ENCODE results near the gene PECR.

DNA sequence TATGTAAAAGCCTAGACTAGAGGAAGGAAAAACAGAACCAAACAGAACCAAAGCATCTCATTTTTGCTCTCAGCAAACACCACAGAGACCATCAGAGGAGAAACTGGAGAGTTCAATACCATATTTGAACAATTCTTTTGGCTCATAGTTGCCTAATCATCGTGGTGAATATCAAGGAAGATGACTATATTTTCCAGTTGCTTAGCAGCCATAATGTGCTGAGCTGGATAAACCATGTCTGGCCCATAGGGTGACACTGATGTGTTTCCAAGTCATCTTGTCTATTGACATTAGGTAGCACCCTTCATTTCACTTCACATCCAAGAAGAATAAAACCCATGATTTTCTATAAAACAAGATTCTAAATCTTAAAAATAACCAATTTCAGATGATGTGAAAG, 21.6 kb upstream of the PECR start:
- TF ChIP-seq POLR2AphosphoS5 (IDR thresholded peaks at IDR 0.05; ENCODE audit: low read depth, low read length) (no peak), FOXP2 (optimal IDR thresholded peaks at IDR 0.05; ENCODE audit: borderline replicate concordance, extremely low read depth, extremely low read length, insufficient read depth) (no peak)
- TF ChIP-seq, protein P1, sequence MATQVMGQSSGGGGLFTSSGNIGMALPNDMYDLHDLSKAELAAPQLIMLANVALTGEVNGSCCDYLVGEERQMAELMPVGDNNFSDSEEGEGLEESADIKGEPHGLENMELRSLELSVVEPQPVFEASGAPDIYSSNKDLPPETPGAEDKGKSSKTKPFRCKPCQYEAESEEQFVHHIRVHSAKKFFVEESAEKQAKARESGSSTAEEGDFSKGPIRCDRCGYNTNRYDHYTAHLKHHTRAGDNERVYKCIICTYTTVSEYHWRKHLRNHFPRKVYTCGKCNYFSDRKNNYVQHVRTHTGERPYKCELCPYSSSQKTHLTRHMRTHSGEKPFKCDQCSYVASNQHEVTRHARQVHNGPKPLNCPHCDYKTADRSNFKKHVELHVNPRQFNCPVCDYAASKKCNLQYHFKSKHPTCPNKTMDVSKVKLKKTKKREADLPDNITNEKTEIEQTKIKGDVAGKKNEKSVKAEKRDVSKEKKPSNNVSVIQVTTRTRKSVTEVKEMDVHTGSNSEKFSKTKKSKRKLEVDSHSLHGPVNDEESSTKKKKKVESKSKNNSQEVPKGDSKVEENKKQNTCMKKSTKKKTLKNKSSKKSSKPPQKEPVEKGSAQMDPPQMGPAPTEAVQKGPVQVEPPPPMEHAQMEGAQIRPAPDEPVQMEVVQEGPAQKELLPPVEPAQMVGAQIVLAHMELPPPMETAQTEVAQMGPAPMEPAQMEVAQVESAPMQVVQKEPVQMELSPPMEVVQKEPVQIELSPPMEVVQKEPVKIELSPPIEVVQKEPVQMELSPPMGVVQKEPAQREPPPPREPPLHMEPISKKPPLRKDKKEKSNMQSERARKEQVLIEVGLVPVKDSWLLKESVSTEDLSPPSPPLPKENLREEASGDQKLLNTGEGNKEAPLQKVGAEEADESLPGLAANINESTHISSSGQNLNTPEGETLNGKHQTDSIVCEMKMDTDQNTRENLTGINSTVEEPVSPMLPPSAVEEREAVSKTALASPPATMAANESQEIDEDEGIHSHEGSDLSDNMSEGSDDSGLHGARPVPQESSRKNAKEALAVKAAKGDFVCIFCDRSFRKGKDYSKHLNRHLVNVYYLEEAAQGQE (IDR thresholded peaks at IDR 0.05; ENCODE audit: insufficient read depth in 1 of 2, low read depth in 2 of 2, low read length in 2 of 2): no peak
